ENCODE results near the gene KCNH3. TPM values are rescaled to one million over a fixed set of nuclear protein-coding genes. Genes with fewer than 3 reads are reported as not detected.

The KCNH3 gene
- total and polyA plus RNA-seq, 2 donors (not counting 3 experiments of a cell fraction or from before 2014, with no cell fraction given): 0.13 to 0.14 TPM

GRCh38 chr12:49489154-49489553, 49.7 kb upstream of the KCNH3 start:
- TF ChIP-seq MYC (IDR thresholded peaks at IDR 0.05; ENCODE audit: low read depth, low read length): no peak
- no peak for TF ChIP-seq JUN (IDR thresholded peaks at IDR 0.05; ENCODE audit: borderline replicate concordance, insufficient read depth, insufficient read length, low read depth)
- no peak for TF ChIP-seq POLR2AphosphoS5 (IDR thresholded peaks at IDR 0.05; ENCODE audit: insufficient read depth, low read depth, low read length)
- no peak for TF ChIP-seq FOS (IDR thresholded peaks at IDR 0.05; ENCODE audit: borderline replicate concordance, insufficient read depth, low read length)
- TF ChIP-seq, protein P1, sequence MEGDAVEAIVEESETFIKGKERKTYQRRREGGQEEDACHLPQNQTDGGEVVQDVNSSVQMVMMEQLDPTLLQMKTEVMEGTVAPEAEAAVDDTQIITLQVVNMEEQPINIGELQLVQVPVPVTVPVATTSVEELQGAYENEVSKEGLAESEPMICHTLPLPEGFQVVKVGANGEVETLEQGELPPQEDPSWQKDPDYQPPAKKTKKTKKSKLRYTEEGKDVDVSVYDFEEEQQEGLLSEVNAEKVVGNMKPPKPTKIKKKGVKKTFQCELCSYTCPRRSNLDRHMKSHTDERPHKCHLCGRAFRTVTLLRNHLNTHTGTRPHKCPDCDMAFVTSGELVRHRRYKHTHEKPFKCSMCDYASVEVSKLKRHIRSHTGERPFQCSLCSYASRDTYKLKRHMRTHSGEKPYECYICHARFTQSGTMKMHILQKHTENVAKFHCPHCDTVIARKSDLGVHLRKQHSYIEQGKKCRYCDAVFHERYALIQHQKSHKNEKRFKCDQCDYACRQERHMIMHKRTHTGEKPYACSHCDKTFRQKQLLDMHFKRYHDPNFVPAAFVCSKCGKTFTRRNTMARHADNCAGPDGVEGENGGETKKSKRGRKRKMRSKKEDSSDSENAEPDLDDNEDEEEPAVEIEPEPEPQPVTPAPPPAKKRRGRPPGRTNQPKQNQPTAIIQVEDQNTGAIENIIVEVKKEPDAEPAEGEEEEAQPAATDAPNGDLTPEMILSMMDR (IDR thresholded peaks at IDR 0.05; ENCODE audit: extremely low read depth in 1 of 2, insufficient read depth in 1 of 2, low read depth in 1 of 2, low read length in 2 of 2): no peak
- TF ChIP-seq MAX (IDR thresholded peaks at IDR 0.05; ENCODE audit: insufficient read depth, insufficient read length): no peak
- no peak for TF ChIP-seq GATA2 (IDR thresholded peaks at IDR 0.05; ENCODE audit: insufficient read depth, insufficient read length, low read depth, low read length)
- TF ChIP-seq EZH2 (IDR thresholded peaks at IDR 0.05; ENCODE audit: borderline replicate concordance, low read depth, low read length, severe bottlenecking): no peak
- TF ChIP-seq POLR2A (IDR thresholded peaks at IDR 0.05; ENCODE audit: low read depth, low read length): no peak
- Histone ChIP-seq H3K4me1 (ENCODE audit: control insufficient read depth, extremely low read depth, insufficient read depth, low read length) (peaks cover 23% of the 10 kb centered on the region), H3K9me3 (replicated peaks; ENCODE audit: control insufficient read depth, insufficient read depth, low read length) (no peaks in the 10 kb centered on the region), H3K9ac (replicated peaks; ENCODE audit: extremely low read depth, insufficient read depth, low read length) (peak overlapping the region; percentile 35), H2AFZ (ENCODE audit: low read depth, low read length) (no peak overlapping the region), H3K4me3 (replicated peaks in 1 of 3; ENCODE audit: insufficient read depth in 1 of 3, low read depth in 1 of 3, low read length in 3 of 3) (no peak overlapping the region), H3K36me3 (ENCODE audit: control insufficient read depth in 2 of 2, extremely low read depth in 1 of 2, insufficient read depth in 2 of 2, low read length in 2 of 2) (peaks cover 0 to 7% of the 10 kb centered on the region in 2 experiments), H3K27ac (ENCODE audit: insufficient read depth, low read depth, low read length) (peak overlapping the region; percentile 81), H4K20me1 (replicated peaks; ENCODE audit: control insufficient read depth, extremely low read depth, insufficient read depth, low read length) (no peaks in the 10 kb centered on the region), H3K4me2 (ENCODE audit: insufficient read depth, low read length) (peak overlapping the region; percentile 52), H3K9me1 (replicated peaks; ENCODE audit: control insufficient read depth, extremely low read depth, insufficient read depth, low read length) (no peaks in the 10 kb centered on the region), H3K27me3 (ENCODE audit: control insufficient read depth in 2 of 2, insufficient read depth in 2 of 2, low read length in 2 of 2) (no peaks in the 10 kb centered on the region), H3K79me2 (ENCODE audit: control insufficient read depth, insufficient read depth, low read length) (peaks cover 26% of the 10 kb centered on the region)
- POLR2A ChIA-PET: interaction anchor here (0.9 kb wide), 1 partner anchor 122 kb away, joined by 9 read pairs; the partner anchor contains the start of gene SPATS2
- intact Hi-C loops (cut with micrococcal nuclease) (loop anchor here (1.0 to 2.0 kb wide), 2 partner anchors 18 to 26 kb away; no protein-coding TSS in a partner anchor), dilution Hi-C loops (cut with MboI; ENCODE audit: extremely low pct_ligation_motif_present, low sequenced_read_pairs) (no loop called here)
- no peak for FAIRE-seq
- no peak for DNase-seq (ENCODE audit: low read depth, low spot score)
- CTCF ChIA-PET: interaction anchor here (1.4 to 3.1 kb wide), 9 partner anchors 15 to 158 kb away, joined by 3 to 44 read pairs (median 8); partner anchors contain the start of gene SPATS2
- BruUV-seq (replicated peaks): TSS peak; percentile 98

All from endothelial cell of umbilical vein (primary cell).